Parathyroid adenoma (tissue), 2 donors: Measurements from ENCODE around the gene RTP5.

Source experiments
- H2AFZ ChIP-seq: fragments of 300-600 bp; sonication (generic); one replicate; pipeline ENCODE4 v1.7.0; 2017; ENCODE audit warnings: antibody characterized with exemption, mild to moderate bottlenecking
- H3K27ac ChIP-seq: fragments of 300-600 bp; sonication (generic); one replicate; pipeline ENCODE4 v1.7.0; 2017
- H3K27me3 ChIP-seq: fragments of 300-600 bp; sonication (generic); one replicate; pipeline ENCODE4 v1.7.0; 2017; ENCODE audit warnings: low read length; ENCODE audit not compliant: control insufficient read depth, insufficient read depth
- H3K36me3 ChIP-seq: fragments of 300-600 bp; sonication (generic); one replicate; pipeline ENCODE4 v1.7.0; 2017; ENCODE audit warnings: low read length; ENCODE audit not compliant: control insufficient read depth, insufficient read depth
- H3K4me1 ChIP-seq: fragments of 300-600 bp; sonication (generic); one replicate; pipeline ENCODE4 v1.7.0; 2017; ENCODE audit warnings: control low read depth
- H3K4me2 ChIP-seq: fragments of 300-600 bp; sonication (generic); one replicate; pipeline ENCODE4 v1.7.0; 2017; ENCODE audit warnings: low read length
- H3K4me3 ChIP-seq: fragments of 300-600 bp; sonication (generic); one replicate; pipeline ENCODE4 v1.7.0; 2017; ENCODE audit warnings: low read depth, low read length
- H3K79me2 ChIP-seq: fragments of 300-600 bp; sonication (generic); one replicate; pipeline ENCODE4 v1.7.0; 2017; ENCODE audit warnings: control low read depth
- H3K9ac ChIP-seq: fragments of 300-600 bp; sonication (generic); one replicate; pipeline ENCODE4 v1.7.0; 2017; ENCODE audit warnings: mild to moderate bottlenecking
- H3K9me3 ChIP-seq: fragments of 300-600 bp; sonication (generic); one replicate; pipeline ENCODE4 v1.7.0; 2017; ENCODE audit warnings: low read length; ENCODE audit not compliant: control insufficient read depth
- TF ChIP-seq, protein P1 (sequence below): fragments of 300-600 bp; sonication (generic); IDR thresholded peaks from one replicate; pipeline ENCODE4 v1.7.0; 2017; ENCODE audit warnings: antibody characterized with exemption, mild to moderate bottlenecking
- donor health status: primary hyperparathyroidism.

The RTP5 gene

DNA sequence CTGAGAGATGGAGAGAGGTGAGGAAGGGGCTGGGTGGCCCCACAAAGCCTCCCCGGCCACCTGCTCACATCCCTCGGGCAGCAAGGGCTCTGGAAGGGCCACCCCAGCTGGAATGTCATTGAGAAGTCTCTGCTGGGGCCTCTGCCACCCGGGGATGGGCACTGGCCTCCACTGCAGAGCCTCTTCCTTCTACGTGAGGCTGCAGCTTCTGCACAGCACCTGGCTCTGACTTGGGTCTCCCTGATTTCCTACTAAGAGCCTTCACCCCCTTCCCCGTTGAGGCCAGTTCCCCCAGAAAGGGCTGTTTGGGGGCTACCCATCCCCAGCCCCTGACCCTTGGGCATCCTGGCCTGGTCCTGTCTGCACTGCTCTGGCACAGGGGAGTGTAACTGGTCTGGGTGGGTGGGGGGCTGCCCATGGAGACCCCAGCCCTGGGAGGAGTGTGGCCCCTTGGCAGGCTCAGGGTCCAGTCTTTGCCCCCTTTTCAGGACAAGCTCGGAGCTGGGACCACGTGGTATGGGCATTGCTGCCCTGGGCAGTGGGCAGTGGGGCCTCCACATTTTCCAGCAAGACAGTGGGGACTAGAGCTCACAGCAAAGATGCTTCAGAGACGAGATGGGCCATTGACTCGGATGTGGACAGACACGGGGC is 16.4 kb upstream of the RTP5 start:
- Histone ChIP-seq H3K9ac (no peak overlapping the region), H3K4me1 (no peaks in the 10 kb centered on the region), H3K79me2 (no peaks in the 10 kb centered on the region), H3K27me3 (no peaks in the 10 kb centered on the region), H2AFZ (no peak overlapping the region), H3K4me3 (no peak overlapping the region), H3K27ac (no peak overlapping the region), H3K4me2 (no peak overlapping the region), H3K36me3 (no peaks in the 10 kb centered on the region), H3K9me3 (no peaks in the 10 kb centered on the region)
- TF ChIP-seq, protein P1, sequence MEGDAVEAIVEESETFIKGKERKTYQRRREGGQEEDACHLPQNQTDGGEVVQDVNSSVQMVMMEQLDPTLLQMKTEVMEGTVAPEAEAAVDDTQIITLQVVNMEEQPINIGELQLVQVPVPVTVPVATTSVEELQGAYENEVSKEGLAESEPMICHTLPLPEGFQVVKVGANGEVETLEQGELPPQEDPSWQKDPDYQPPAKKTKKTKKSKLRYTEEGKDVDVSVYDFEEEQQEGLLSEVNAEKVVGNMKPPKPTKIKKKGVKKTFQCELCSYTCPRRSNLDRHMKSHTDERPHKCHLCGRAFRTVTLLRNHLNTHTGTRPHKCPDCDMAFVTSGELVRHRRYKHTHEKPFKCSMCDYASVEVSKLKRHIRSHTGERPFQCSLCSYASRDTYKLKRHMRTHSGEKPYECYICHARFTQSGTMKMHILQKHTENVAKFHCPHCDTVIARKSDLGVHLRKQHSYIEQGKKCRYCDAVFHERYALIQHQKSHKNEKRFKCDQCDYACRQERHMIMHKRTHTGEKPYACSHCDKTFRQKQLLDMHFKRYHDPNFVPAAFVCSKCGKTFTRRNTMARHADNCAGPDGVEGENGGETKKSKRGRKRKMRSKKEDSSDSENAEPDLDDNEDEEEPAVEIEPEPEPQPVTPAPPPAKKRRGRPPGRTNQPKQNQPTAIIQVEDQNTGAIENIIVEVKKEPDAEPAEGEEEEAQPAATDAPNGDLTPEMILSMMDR, result no peak

DNA sequence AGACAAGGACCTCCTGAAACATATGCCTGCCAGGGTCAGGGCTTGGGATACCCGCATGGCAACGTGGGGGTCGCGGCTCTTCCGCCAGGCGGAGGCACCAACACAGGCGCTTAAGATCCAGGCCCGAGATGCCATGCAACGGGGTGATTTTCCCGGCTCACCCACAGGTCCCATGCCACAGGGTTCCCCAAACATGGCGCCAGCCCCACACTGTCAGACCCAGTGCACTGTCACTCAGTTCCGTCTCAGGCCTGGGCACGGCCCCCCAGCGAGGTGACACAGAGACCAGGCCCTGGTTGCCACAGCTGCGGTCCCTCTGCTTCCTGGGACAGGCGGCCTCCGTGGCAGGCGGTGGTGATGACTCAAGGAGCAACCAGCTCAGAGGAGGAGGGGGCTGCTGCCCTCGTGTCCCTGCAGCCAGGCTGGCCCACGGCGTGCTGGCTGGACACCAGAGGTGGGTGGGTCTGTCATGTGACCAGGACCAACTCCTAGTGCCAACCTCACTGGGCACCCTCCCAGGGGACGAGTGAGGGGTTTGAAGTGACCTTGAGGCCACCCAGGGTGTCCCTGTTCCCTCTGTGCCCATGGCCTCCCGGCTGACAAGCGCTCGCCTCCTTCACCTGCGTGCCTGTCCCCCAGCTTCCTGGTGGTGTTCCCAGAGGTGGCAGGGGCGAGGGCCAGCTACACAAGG is 15.7 kb upstream of the RTP5 start:
- H2AFZ ChIP-seq, result no peak overlapping the region
- H3K27me3 ChIP-seq, result no peaks in the 10 kb centered on the region
- no peaks in the 10 kb centered on the region for H3K4me1 ChIP-seq
- H3K4me3 ChIP-seq, result no peak overlapping the region
- no peak overlapping the region for H3K27ac ChIP-seq
- no peaks in the 10 kb centered on the region for H3K9me3 ChIP-seq
- TF ChIP-seq, protein P1, result no peak
- no peak overlapping the region for H3K4me2 ChIP-seq
- H3K36me3 ChIP-seq, result no peaks in the 10 kb centered on the region
- no peaks in the 10 kb centered on the region for H3K79me2 ChIP-seq
- H3K9ac ChIP-seq, result no peak overlapping the region

DNA sequence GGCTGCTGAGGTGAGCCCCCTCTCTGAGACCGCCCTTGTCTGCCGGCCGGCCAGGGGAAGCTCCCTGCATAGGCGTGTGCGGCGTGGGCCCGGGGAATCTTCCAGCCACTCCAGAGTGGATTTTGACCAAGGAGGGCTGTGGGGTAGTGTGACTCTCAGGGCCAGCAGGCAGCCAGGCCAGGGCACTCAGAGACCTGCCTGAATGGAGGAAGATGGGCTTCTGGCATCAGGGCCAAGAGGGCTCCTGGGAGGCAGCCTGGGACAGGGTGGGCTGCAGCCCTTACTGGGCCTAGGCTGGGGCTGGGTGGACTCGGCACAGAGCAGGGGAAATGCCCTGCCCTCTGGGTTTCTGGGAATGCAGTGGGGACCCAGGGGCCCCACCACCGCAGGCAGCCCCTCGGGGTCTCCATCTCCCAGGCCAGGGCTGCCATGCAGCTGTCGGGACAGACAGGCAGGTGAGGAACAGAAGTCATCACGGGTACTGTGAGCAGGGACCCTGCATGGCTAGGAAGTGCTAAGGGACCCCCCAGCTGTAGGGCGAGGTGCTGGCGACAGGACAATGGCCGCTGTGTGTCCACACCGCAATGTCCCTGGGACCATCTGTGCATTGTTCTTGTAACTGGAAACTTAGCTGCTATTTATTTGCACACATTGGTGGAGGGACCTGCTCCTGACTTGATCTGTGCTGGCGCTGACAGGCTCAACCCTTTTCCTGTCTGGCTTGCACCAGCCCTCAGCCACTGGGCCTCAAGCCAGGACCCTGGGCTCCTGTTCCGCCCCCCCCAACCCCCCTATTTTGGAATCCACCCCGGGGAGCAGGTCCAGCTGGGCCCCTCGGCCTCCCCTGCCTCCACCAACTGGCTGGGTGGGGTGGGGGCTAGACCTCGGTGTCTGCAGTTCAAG is 14.9 kb upstream of the RTP5 start:
- TF ChIP-seq, protein P1, result no peak
- Histone ChIP-seq H3K4me3 (no peak overlapping the region), H3K4me2 (no peak overlapping the region), H3K36me3 (no peaks in the 10 kb centered on the region), H3K27ac (no peak overlapping the region), H3K9ac (no peak overlapping the region), H3K4me1 (peaks cover 4% of the 10 kb centered on the region), H2AFZ (no peak overlapping the region), H3K27me3 (no peaks in the 10 kb centered on the region), H3K79me2 (no peaks in the 10 kb centered on the region), H3K9me3 (no peaks in the 10 kb centered on the region)

DNA sequence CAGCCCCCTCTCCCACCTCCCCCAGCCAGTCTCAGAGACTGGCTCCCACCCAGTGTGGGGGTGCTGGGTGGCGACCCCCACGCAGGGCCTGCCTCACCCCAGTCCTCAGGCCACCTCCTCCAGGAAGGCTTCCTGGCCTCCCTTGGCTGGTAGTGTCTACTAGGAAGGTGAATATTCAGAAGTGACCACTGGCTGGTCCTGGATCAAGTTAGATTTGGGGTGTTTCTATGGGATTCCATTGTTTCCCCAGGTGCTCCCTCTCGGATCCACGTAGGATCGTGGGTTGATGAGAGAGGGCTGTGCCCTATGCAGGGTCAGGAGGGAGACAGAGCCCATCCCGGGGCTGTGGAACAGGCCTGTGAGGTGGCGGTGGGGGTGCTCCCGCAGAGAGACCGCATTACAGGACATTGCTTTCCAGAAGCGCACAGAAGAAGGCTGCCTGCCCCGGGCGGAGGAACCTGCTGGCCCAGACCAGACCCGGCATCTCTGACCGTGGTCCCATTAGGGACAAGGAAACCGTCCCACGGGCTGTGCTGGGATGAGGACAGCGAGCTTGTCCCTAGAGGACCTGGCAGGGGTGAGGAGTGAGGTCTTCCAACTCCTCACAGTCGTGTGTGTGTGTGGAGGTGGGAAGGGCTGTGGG is 14.2 kb upstream of the RTP5 start:
- H3K4me3 ChIP-seq, result no peak overlapping the region
- H3K79me2 ChIP-seq, result no peaks in the 10 kb centered on the region
- no peaks in the 10 kb centered on the region for H3K36me3 ChIP-seq
- H3K4me2 ChIP-seq, result no peak overlapping the region
- no peak overlapping the region for H3K9ac ChIP-seq
- TF ChIP-seq, protein P1, result no peak
- no peak overlapping the region for H2AFZ ChIP-seq
- H3K27me3 ChIP-seq, result no peaks in the 10 kb centered on the region
- peaks cover 7% of the 10 kb centered on the region for H3K4me1 ChIP-seq
- no peak overlapping the region for H3K27ac ChIP-seq
- H3K9me3 ChIP-seq, result no peaks in the 10 kb centered on the region
